ENCODE measurements around the gene MSLN. TPM values are rescaled to one million over a fixed set of nuclear protein-coding genes. Genes with fewer than 3 reads are reported as not detected.

The MSLN gene
- total and polyA plus RNA-seq, 2 experiments from 2014 or later, result 0.10 TPM; not detected in 1

DNA sequence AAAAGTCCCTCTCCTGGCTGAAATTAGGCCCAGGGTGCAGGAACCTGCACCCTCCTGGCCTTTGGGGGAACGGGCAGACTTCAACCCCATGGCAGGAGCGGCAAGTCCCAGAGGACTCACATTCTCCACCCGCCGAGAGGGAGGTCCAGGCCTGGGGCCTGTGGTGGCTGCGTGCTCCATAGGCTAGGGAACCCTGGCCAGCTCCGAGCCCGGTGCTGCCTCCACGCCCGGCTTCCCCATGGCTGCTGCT lies 34.4 kb upstream of the MSLN start (continued):
- TF ChIP-seq ZNF462 (CRISPR knock-in tag; IDR thresholded peaks at IDR 0.05), result no peak
- no peak for TF ChIP-seq JUNB (IDR thresholded peaks at IDR 0.05; ENCODE audit: unreplicated experiment)

- H3K4me3 Mint-ChIP-seq, result peak within 1 kb of the TSS; percentile 67
- peak within 1 kb of the TSS; percentile 80 for H2AFZ ChIP-seq
- peak; percentile 21 for ATAC-seq
- TF ChIP-seq, protein P1, sequence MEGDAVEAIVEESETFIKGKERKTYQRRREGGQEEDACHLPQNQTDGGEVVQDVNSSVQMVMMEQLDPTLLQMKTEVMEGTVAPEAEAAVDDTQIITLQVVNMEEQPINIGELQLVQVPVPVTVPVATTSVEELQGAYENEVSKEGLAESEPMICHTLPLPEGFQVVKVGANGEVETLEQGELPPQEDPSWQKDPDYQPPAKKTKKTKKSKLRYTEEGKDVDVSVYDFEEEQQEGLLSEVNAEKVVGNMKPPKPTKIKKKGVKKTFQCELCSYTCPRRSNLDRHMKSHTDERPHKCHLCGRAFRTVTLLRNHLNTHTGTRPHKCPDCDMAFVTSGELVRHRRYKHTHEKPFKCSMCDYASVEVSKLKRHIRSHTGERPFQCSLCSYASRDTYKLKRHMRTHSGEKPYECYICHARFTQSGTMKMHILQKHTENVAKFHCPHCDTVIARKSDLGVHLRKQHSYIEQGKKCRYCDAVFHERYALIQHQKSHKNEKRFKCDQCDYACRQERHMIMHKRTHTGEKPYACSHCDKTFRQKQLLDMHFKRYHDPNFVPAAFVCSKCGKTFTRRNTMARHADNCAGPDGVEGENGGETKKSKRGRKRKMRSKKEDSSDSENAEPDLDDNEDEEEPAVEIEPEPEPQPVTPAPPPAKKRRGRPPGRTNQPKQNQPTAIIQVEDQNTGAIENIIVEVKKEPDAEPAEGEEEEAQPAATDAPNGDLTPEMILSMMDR (conservative IDR thresholded peaks at IDR 0.05; ENCODE audit: low read depth in 2 of 2), result peak in 1 of 2 experiments; percentile 6; a peak in 1 of 4 replicates
- TF ChIP-seq, protein P2, sequence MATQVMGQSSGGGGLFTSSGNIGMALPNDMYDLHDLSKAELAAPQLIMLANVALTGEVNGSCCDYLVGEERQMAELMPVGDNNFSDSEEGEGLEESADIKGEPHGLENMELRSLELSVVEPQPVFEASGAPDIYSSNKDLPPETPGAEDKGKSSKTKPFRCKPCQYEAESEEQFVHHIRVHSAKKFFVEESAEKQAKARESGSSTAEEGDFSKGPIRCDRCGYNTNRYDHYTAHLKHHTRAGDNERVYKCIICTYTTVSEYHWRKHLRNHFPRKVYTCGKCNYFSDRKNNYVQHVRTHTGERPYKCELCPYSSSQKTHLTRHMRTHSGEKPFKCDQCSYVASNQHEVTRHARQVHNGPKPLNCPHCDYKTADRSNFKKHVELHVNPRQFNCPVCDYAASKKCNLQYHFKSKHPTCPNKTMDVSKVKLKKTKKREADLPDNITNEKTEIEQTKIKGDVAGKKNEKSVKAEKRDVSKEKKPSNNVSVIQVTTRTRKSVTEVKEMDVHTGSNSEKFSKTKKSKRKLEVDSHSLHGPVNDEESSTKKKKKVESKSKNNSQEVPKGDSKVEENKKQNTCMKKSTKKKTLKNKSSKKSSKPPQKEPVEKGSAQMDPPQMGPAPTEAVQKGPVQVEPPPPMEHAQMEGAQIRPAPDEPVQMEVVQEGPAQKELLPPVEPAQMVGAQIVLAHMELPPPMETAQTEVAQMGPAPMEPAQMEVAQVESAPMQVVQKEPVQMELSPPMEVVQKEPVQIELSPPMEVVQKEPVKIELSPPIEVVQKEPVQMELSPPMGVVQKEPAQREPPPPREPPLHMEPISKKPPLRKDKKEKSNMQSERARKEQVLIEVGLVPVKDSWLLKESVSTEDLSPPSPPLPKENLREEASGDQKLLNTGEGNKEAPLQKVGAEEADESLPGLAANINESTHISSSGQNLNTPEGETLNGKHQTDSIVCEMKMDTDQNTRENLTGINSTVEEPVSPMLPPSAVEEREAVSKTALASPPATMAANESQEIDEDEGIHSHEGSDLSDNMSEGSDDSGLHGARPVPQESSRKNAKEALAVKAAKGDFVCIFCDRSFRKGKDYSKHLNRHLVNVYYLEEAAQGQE (IDR thresholded peaks at IDR 0.05; ENCODE audit: unreplicated experiment), result no peak
- TF ChIP-seq POLR2AphosphoS5 (IDR thresholded peaks at IDR 0.05; ENCODE audit: low read depth), result peak; percentile 38
Observed at GRCh38 chr16:726438-727290, 33.9 kb upstream of the MSLN start, which contains the start of the genes CCDC78 and HAGHL. Gene CCDC78, minus strand, starts transcription at chr16:726443. Its CDS starts 76 bp downstream, at chr16:726367. Gene HAGHL, plus strand, starts transcription at chr16:727106. Its CDS starts 404 bp downstream, at chr16:727510.

More at GRCh38 chr16:726438-727290, 33.9 kb upstream of the MSLN start, which contains the start of the genes CCDC78 and HAGHL:
- no peaks in the 10 kb centered on the region for H3K4me1 Mint-ChIP-seq
- peaks cover 14% of the 10 kb centered on the region; the same call in 1 of the 2 replicates for H3K27me3 ChIP-seq (ENCODE audit: insufficient read depth)
- peaks cover 12% of the 10 kb centered on the region for H3F3A ChIP-seq (replicated peaks; ENCODE audit: low read depth)
- no peak within 1 kb of the TSS for H3K27ac Mint-ChIP-seq
- H3K4me3 ChIP-seq, result peak within 1 kb of the TSS; percentile 71
- no peaks in the 10 kb centered on the region for H3K9me2 ChIP-seq (ENCODE audit: insufficient read depth)
- peaks cover 18% of the 10 kb centered on the region for H3K27me3 Mint-ChIP-seq (ENCODE audit: insufficient read depth, low read depth, poor library complexity)
- peak within 1 kb of the TSS; percentile 87 for H3K4me2 ChIP-seq
- no peaks in the 10 kb centered on the region for H3K36me3 Mint-ChIP-seq (ENCODE audit: low read depth)
- H3K9me3 Mint-ChIP-seq, result no peaks in the 10 kb centered on the region
- no peaks in the 10 kb centered on the region for H3K4me1 ChIP-seq (ENCODE audit: insufficient read depth)
- peak; percentile 82 for DNase-seq (ENCODE audit: low spot score)
- H3K79me2 ChIP-seq (replicated peaks; ENCODE audit: insufficient read depth), result no peaks in the 10 kb centered on the region
- no peak within 1 kb of the TSS for H3K27ac ChIP-seq (ENCODE audit: low read depth)
- H4K20me1 ChIP-seq (replicated peaks; ENCODE audit: insufficient read depth), result no peaks in the 10 kb centered on the region
- no peaks in the 10 kb centered on the region for H3K36me3 ChIP-seq (ENCODE audit: insufficient read depth)
